Progenitor cell of endocrine pancreas (in vitro differentiated cells): ENCODE data around the gene DNAJB14. TPM values are rescaled to one million over a fixed set of nuclear protein-coding genes. Genes with fewer than 3 reads are reported as not detected.
A peak's percentile ranks its signal among the peaks of the same experiment; 100 is the strongest.

Source experiments
- DNase-seq: peaks from one replicate; pipeline ENCODE4 v3.0.0; 2021; ENCODE audit warnings: low spot score; ENCODE audit not compliant: unreplicated experiment
- H3K27ac Mint-ChIP-seq: 2 replicates; pipeline ENCODE4 v1.8.0; 2021; ENCODE audit warnings: mild to moderate bottlenecking, moderate library complexity, mixed read lengths
- H3K27me3 Mint-ChIP-seq: 2 replicates; pipeline ENCODE4 v1.8.0; 2021; ENCODE audit warnings: mixed read lengths
- H3K36me3 Mint-ChIP-seq: 2 replicates; pipeline ENCODE4 v1.8.0; 2022; ENCODE audit warnings: mixed read lengths; ENCODE audit not compliant: insufficient read depth
- H3K4me1 Mint-ChIP-seq: 2 replicates; pipeline ENCODE4 v1.8.0; 2021; ENCODE audit warnings: low read depth, mixed read lengths
- H3K4me3 Mint-ChIP-seq: 2 replicates; pipeline ENCODE4 v1.8.0; 2021; ENCODE audit warnings: low read depth, mild to moderate bottlenecking, moderate library complexity, mixed read lengths
- H3K9me3 Mint-ChIP-seq: 2 replicates; pipeline ENCODE4 v1.8.0; 2021; ENCODE audit warnings: low read depth, mixed read lengths
- total RNA-seq: library from RNA; stranded (reverse); gene quantifications from 2 replicates; pipeline ENCODE4 v1.2.1, GENCODE V29; 2021
- TF ChIP-seq, protein P1 (sequence below): fragments of 200-600 bp; sonication (generic); IDR thresholded peaks from one replicate; pipeline ENCODE4 v1.5.0; 2021; ENCODE audit warnings: antibody characterized with exemption, mild to moderate bottlenecking; ENCODE audit not compliant: unreplicated experiment

The DNAJB14 gene
- total RNA-seq, 1 donor from 2014 or later, result 41.7 TPM

- H3K27me3 Mint-ChIP-seq, result no peaks in the 10 kb centered on the region
- TF ChIP-seq, protein P1, sequence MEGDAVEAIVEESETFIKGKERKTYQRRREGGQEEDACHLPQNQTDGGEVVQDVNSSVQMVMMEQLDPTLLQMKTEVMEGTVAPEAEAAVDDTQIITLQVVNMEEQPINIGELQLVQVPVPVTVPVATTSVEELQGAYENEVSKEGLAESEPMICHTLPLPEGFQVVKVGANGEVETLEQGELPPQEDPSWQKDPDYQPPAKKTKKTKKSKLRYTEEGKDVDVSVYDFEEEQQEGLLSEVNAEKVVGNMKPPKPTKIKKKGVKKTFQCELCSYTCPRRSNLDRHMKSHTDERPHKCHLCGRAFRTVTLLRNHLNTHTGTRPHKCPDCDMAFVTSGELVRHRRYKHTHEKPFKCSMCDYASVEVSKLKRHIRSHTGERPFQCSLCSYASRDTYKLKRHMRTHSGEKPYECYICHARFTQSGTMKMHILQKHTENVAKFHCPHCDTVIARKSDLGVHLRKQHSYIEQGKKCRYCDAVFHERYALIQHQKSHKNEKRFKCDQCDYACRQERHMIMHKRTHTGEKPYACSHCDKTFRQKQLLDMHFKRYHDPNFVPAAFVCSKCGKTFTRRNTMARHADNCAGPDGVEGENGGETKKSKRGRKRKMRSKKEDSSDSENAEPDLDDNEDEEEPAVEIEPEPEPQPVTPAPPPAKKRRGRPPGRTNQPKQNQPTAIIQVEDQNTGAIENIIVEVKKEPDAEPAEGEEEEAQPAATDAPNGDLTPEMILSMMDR, result peak; percentile 66
- H3K9me3 Mint-ChIP-seq, result no peaks in the 10 kb centered on the region
- no peaks in the 10 kb centered on the region for H3K4me1 Mint-ChIP-seq
- DNase-seq, result no peak
- H3K36me3 Mint-ChIP-seq, result no peaks in the 10 kb centered on the region
- H3K27ac Mint-ChIP-seq, result no peak overlapping the region
- no peak overlapping the region for H3K4me3 Mint-ChIP-seq
Measured at GRCh38 chr4:99885063-99885664, 61.3 kb downstream of the DNAJB14 start.

DNA sequence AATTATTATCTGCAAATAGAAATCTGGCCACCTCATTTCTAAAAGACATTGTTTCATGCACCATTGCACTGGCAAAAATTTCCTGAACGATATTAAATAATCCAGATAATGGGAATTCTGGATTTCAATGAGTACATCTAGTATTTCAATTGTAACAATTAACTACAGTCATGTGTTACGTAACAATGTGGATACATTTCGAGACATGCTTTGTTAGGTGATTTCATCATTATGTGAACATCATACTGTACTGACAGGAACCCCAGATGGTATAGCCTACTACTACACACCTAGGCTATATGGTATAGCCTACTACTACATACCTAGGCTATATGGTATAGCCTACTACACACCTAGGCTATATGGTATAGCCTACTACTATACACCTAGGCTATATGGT lies 67.0 kb downstream of the DNAJB14 start:
- no peak overlapping the region for H3K27ac Mint-ChIP-seq

GRCh38 chr4:99878604-99879003 lies 67.8 kb downstream of the DNAJB14 start:
- no peak overlapping the region for H3K27ac Mint-ChIP-seq
- H3K36me3 Mint-ChIP-seq, result peaks cover 2% of the 10 kb centered on the region
- H3K4me1 Mint-ChIP-seq, result no peaks in the 10 kb centered on the region
- TF ChIP-seq, protein P1, result no peak
- no peaks in the 10 kb centered on the region for H3K27me3 Mint-ChIP-seq
- no peak overlapping the region for H3K4me3 Mint-ChIP-seq
- no peaks in the 10 kb centered on the region for H3K9me3 Mint-ChIP-seq
- DNase-seq, result no peak

More for the DNA sequence above, 67.0 kb downstream of the DNAJB14 start:
- no peaks in the 10 kb centered on the region for H3K4me1 Mint-ChIP-seq
- H3K9me3 Mint-ChIP-seq, result no peaks in the 10 kb centered on the region
- no peak for DNase-seq
- peaks cover 2% of the 10 kb centered on the region for H3K36me3 Mint-ChIP-seq
- TF ChIP-seq, protein P1, result no peak
- no peak overlapping the region for H3K4me3 Mint-ChIP-seq
- no peaks in the 10 kb centered on the region for H3K27me3 Mint-ChIP-seq

GRCh38 chr4:99876946-99877345 lies 69.5 kb downstream of the DNAJB14 start:
- Mint-ChIP-seq H3K4me1 (no peaks in the 10 kb centered on the region), H3K4me3 (no peak overlapping the region), H3K9me3 (no peaks in the 10 kb centered on the region), H3K36me3 (peaks cover 2% of the 10 kb centered on the region), H3K27me3 (no peaks in the 10 kb centered on the region), H3K27ac (no peak overlapping the region)
- no peak for DNase-seq
- TF ChIP-seq, protein P1, result no peak

DNA sequence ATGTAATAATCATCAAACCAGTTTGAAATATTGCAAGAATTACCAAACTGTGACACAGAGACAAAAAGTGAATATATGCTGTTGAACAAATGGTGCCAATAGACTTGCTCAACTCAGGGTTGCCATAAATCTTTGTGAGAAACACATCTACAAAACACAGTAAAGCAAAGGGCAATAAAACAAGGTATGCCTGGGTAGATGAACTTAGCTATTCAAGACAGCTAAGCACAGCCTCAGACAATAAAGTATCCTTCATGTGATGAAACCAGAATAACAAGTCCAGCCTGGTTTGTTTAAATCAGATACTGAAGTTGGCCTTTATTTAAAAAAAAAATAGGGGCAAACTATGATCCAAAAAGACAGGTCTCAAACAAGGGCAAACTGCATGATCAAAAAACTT lies 71.3 kb downstream of the DNAJB14 start:
- peaks cover 2% of the 10 kb centered on the region for H3K36me3 Mint-ChIP-seq
- H3K4me1 Mint-ChIP-seq, result no peaks in the 10 kb centered on the region
- H3K27me3 Mint-ChIP-seq, result no peaks in the 10 kb centered on the region
- no peak overlapping the region for H3K27ac Mint-ChIP-seq
- TF ChIP-seq, protein P1, result no peak
- no peak for DNase-seq
- no peaks in the 10 kb centered on the region for H3K9me3 Mint-ChIP-seq
- H3K4me3 Mint-ChIP-seq, result no peak overlapping the region
